IPS-20b (cell line): ENCODE data around the gene SNX32.

Experiments used
- H3K27ac ChIP-seq: one replicate; pipeline ENCODE4 v1.5.1; 2013; ENCODE audit warnings: low read length
- H3K27me3 ChIP-seq: 2 replicates; pipeline ENCODE4 v1.6.1; 2013; ENCODE audit warnings: mild to moderate bottlenecking, low read length, inconsistent platforms; ENCODE audit not compliant: insufficient read depth
- H3K36me3 ChIP-seq: 2 replicates; pipeline ENCODE4 v1.6.1; 2013; ENCODE audit warnings: low read depth, mild to moderate bottlenecking, inconsistent platforms, low read length, moderate library complexity; ENCODE audit not compliant: insufficient read depth
- H3K4me1 ChIP-seq: 2 replicates; pipeline ENCODE4 v1.6.1; 2013; ENCODE audit warnings: mild to moderate bottlenecking, control low read depth, inconsistent platforms, low read length, moderate library complexity; ENCODE audit not compliant: insufficient read depth
- H3K4me3 ChIP-seq: 2 replicates; pipeline ENCODE4 v1.5.1; 2013; ENCODE audit warnings: mild to moderate bottlenecking, low read length, inconsistent platforms
- H3K9ac ChIP-seq: 2 replicates; pipeline ENCODE4 v1.6.1; 2013; ENCODE audit warnings: low read depth, mild to moderate bottlenecking, inconsistent platforms, low read length, moderate library complexity
- H3K9me3 ChIP-seq: 2 replicates; pipeline ENCODE4 v1.6.1; 2013; ENCODE audit warnings: mild to moderate bottlenecking, low read depth, low read length, inconsistent platforms; ENCODE audit not compliant: insufficient read depth

Gene SNX32

GRCh38 chr11:65833297-65834030 is at the start of gene SNX32:
Gene SNX32 (plus strand): TSS chr11:65833963. CDS start chr11:65834066, 103 bp downstream.
- Histone ChIP-seq H3K27ac (peak within 1 kb of the TSS; percentile 13), H3K9me3 (no peaks in the 10 kb centered on the region), H3K4me1 (peaks cover 5% of the 10 kb centered on the region), H3K9ac (peak within 1 kb of the TSS; percentile 59; the same call in 1 of the 2 replicates), H3K36me3 (no peaks in the 10 kb centered on the region), H3K27me3 (peaks cover 24% of the 10 kb centered on the region), H3K4me3 (peak within 1 kb of the TSS; percentile 78)

DNA sequence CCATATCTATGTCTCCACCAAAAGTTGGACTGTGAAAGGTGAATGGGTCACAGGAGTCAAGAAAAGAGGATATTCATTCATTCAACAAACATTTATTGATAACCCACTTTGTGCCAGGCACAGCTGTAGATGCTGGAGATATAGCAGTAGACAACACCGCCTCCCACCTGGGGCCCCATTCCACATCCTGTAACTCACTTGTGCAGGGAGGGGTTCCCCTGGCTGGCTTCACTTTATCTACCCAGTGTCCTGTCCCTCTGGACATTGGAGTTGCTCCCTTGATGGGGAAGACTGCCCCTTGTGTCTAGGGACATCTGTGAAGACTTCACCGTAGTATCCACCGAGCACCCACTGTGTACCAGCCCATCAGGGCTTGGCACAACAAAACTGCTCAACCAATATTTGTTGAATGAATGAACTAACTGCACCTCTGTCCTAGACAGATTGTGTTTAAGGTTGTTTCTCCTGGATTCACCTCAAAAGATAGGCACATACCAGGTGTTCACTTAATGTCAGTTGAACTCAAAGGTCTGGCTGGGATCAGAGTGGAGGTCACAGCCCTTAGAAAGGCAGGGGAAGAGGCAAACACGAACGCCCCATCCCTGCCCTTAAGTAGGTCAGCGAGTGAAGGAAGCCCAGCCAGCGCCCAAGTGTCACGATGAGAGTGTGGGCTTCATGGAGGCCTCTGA is 48.3 kb upstream of the SNX32 start:
- Histone ChIP-seq H3K27ac (no peak overlapping the region), H3K27me3 (peaks cover 85% of the 10 kb centered on the region), H3K4me1 (peaks cover 14% of the 10 kb centered on the region; the same call in 1 of the 2 replicates), H3K4me3 (no peak overlapping the region), H3K9me3 (no peaks in the 10 kb centered on the region), H3K36me3 (no peaks in the 10 kb centered on the region), H3K9ac (no peak overlapping the region)

DNA sequence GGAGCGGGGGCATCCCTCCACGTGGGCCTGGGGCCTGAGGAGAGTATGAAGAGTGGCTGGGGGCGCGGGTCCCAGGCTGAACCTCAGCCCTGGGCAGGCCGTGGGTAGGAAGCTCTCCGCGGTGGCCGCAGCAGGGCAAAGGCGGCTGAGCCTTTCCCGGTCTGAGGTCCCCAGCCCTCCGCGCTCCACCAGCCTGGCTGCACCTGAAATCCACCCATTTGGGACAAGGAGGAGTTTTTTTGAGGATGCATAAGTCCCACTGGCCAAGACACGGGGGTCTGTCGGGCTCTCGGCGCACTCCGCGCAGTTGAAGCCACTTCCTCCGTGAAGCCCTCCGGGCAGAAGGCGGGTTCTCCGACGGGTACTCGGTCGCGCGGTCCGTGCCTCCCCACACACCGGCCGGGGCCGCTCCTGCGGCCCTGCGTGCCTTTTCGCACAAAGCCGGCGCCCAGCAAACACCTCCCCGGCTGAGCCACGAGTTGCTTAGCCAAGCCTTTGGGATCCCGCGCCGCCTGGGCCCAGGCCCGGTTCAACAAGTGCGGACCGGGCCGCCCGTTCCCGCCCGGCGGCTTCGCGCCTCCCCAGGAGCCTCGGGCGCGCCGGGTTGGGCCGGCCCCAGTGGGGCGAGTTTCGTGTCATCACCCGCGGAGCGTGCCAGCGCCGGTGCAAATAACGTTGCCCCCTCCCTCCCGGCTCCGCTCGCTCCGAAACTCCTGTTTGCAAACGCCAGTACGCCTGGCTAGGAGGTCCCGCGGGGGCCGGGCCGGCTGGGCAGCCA is 47.6 kb upstream of the SNX32 start:
- H3K27me3 ChIP-seq: peaks cover 85% of the 10 kb centered on the region
- no peaks in the 10 kb centered on the region for H3K9me3 ChIP-seq
- H3K36me3 ChIP-seq: no peaks in the 10 kb centered on the region
- no peak overlapping the region for H3K27ac ChIP-seq
- H3K9ac ChIP-seq: no peak overlapping the region; the same call in 1 of the 2 replicates
- H3K4me1 ChIP-seq: peaks cover 15% of the 10 kb centered on the region; the same call in 1 of the 2 replicates
- peak overlapping the region; percentile 48; the same call in 1 of the 2 replicates for H3K4me3 ChIP-seq

GRCh38 chr11:65786786-65787636 is 46.8 kb upstream of the SNX32 start, which contains the start of gene OVOL1:
Gene OVOL1 (plus strand): TSS chr11:65787063. CDS start chr11:65787374, 311 bp downstream.
- Histone ChIP-seq H3K36me3 (no peaks in the 10 kb centered on the region), H3K4me1 (peaks cover 15% of the 10 kb centered on the region; the same call in 1 of the 2 replicates), H3K27me3 (peaks cover 78% of the 10 kb centered on the region), H3K9me3 (no peaks in the 10 kb centered on the region), H3K4me3 (peak within 1 kb of the TSS; percentile 73), H3K9ac (peak within 1 kb of the TSS; percentile 58; the same call in 1 of the 2 replicates), H3K27ac (no peak within 1 kb of the TSS)

GRCh38 chr11:65787649-65788622 is 45.8 kb upstream of the SNX32 start:
- Histone ChIP-seq H3K9me3 (no peaks in the 10 kb centered on the region), H3K36me3 (no peaks in the 10 kb centered on the region), H3K27ac (no peak overlapping the region), H3K4me1 (peaks cover 15% of the 10 kb centered on the region; the same call in 1 of the 2 replicates), H3K9ac (peak overlapping the region; percentile 58; the same call in 1 of the 2 replicates), H3K4me3 (peak overlapping the region; percentile 73), H3K27me3 (peaks cover 68% of the 10 kb centered on the region)

- H3K4me1 ChIP-seq: peaks cover 15% of the 10 kb centered on the region; the same call in 1 of the 2 replicates
- 0 out of 2 replicates have a peak overlapping the region, but pooled peaks have one; percentile 73 for H3K4me3 ChIP-seq
- H3K27me3 ChIP-seq: peaks cover 61% of the 10 kb centered on the region
- H3K27ac ChIP-seq: no peak overlapping the region
- H3K9ac ChIP-seq: no peak overlapping the region
- no peaks in the 10 kb centered on the region for H3K36me3 ChIP-seq
- H3K9me3 ChIP-seq: no peaks in the 10 kb centered on the region
Measured at GRCh38 chr11:65788821-65789220, 44.9 kb upstream of the SNX32 start.

DNA sequence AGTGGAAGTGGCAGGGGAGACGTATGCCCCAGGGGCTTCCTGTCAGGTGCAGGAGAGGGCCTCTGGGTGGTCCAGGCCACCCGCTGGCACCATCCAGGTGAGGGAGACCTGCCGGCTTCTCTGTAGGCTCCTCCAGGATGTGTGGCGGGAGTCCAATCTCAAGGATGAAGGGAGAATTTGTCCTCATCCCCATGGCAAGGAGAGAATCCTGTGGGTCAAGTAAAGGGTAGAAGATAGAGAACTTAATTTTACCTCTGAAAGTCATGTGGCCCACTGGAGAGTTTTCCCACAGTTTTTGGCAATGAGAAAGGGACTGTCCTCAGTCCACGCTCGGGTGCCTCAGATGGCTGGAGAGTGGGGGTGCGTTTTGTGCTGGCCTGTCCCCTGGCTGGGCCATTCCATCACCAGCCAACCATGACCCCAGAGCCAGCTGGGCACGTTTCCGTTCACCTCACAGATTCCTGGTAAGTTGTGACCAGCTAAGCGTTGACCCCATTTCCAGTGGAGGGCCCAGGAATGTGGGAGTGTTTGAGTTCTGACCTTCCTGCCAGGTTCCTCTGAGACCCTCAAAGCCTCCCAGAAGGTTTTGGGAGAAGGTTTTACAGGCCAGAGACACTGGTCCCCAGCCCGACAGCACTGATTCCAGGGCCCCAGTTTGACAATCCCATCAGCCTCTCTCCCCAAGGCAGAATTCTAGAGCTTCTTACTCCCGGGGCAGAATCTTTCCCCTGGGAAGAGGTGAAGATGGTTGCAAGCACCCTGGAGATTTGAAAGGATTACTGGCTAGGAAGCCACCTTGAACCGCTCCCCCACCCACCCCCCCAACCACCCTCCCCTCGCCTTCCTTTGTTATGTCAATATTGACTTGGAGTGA is 44.3 kb upstream of the SNX32 start:
- H3K36me3 ChIP-seq: no peaks in the 10 kb centered on the region
- H3K9ac ChIP-seq: no peak overlapping the region
- no peak overlapping the region for H3K4me3 ChIP-seq
- H3K27me3 ChIP-seq: peaks cover 55% of the 10 kb centered on the region
- H3K4me1 ChIP-seq: peaks cover 15% of the 10 kb centered on the region; the same call in 1 of the 2 replicates
- no peaks in the 10 kb centered on the region for H3K9me3 ChIP-seq
- H3K27ac ChIP-seq: no peak overlapping the region

GRCh38 chr11:65790104-65790901 is 43.5 kb upstream of the SNX32 start:
- H3K9me3 ChIP-seq: no peaks in the 10 kb centered on the region
- peaks cover 46% of the 10 kb centered on the region for H3K27me3 ChIP-seq

More at GRCh38 chr11:65790104-65790901, 43.5 kb upstream of the SNX32 start:
- no peak overlapping the region for H3K27ac ChIP-seq
- H3K36me3 ChIP-seq: no peaks in the 10 kb centered on the region
- H3K4me1 ChIP-seq: peaks cover 15% of the 10 kb centered on the region; the same call in 1 of the 2 replicates
- H3K9ac ChIP-seq: no peak overlapping the region
- H3K4me3 ChIP-seq: no peak overlapping the region
